Large intestine (tissue), 3 donors: ENCODE data around the gene HMOX1. TPM values are rescaled to one million over a fixed set of nuclear protein-coding genes. Genes with fewer than 3 reads are reported as not detected.
A peak's percentile ranks its signal among the peaks of the same experiment; 100 is the strongest.

Source experiments
- DNase-seq, 2 donors: peaks; one replicate each; pipeline versions ENCODE4 v3.0.0 to v3.0.0-alpha.2; 2013
- H3K27ac ChIP-seq: one replicate; pipeline ENCODE4 v1.5.1; 2013; ENCODE audit warnings: low read length
- H3K27me3 ChIP-seq: 2 replicates; pipeline ENCODE4 v1.6.1; 2013; ENCODE audit warnings: low read length; ENCODE audit not compliant: control insufficient read depth, insufficient read depth
- H3K36me3 ChIP-seq: 2 replicates; pipeline ENCODE4 v1.6.1; 2013; ENCODE audit warnings: low read length; ENCODE audit not compliant: control insufficient read depth, insufficient read depth
- H3K4me1 ChIP-seq: one replicate; pipeline ENCODE4 v1.6.1; 2013; ENCODE audit warnings: low read length; ENCODE audit not compliant: control insufficient read depth, insufficient read depth
- H3K4me3 ChIP-seq: one replicate; pipeline ENCODE4 v1.5.1; 2013; ENCODE audit warnings: low read length
- H3K9me3 ChIP-seq: one replicate; pipeline ENCODE4 v1.6.1; 2013; ENCODE audit warnings: mild to moderate bottlenecking, low read depth, low read length, moderate library complexity; ENCODE audit not compliant: control insufficient read depth
- WGBS: methylation state at CpG from one replicate; pipeline ENCODE4 v1.1.5; 2013; ENCODE audit warnings: low lambda C conversion rate; ENCODE audit not compliant: insufficient coverage; 5-methylcytosine and 5-hydroxymethylcytosine counted together
- polyA plus RNA-seq: library from polyadenylated mRNA; unstranded; fragments of 120-200 nt; gene quantifications from one replicate; pipeline ENCODE4 v1.2.1, GENCODE V29; 2013

The HMOX1 gene
- polyA plus RNA-seq, 1 donor, result 81.5 TPM

DNA sequence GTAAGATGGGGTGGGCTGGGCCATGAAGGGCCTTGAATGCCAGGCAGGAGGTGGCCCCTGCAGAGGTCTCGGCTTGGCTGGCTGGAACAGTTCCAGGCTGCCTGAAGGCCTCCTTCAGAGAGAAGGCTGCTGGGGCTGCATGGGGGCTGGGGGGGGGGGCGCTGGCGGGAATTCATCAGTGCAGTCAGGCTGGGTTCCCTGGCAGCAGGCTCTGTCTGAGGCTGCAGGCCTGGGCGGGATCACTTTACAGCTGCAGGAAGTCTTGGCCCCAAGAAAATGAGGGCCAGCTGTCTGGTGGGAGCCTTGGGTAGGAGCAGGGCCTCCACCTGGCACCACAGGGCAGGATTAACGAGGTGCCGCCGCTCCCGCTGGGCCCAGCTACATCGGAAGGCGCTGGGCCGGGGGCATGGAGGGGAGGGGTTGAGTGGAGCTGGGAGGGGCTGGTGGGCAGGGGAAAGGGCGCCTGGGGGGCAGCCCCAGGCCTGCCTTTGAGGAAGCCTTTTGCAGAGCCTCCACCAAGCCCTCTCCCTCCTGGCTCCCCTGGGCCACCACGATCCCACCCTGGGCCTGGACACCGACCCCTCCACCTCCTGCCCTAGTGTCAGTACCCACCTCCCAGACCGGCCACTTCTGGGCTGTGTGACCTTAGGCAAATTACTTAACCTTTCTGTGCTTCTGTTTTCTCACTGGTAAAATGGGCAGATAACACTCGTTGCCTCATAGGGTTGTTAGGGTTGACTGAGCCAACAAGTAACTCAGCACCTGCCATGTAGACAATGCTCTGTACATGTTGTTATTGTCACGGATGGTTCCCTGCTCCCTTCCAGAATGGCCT is 31.0 kb upstream of the HMOX1 start:
- no peak overlapping the region for H3K4me3 ChIP-seq
- DNase-seq, result peak in 1 of 2 donors; percentile 30
- no CpG with 5 or more reads among the region's 17 CpGs for WGBS

DNA sequence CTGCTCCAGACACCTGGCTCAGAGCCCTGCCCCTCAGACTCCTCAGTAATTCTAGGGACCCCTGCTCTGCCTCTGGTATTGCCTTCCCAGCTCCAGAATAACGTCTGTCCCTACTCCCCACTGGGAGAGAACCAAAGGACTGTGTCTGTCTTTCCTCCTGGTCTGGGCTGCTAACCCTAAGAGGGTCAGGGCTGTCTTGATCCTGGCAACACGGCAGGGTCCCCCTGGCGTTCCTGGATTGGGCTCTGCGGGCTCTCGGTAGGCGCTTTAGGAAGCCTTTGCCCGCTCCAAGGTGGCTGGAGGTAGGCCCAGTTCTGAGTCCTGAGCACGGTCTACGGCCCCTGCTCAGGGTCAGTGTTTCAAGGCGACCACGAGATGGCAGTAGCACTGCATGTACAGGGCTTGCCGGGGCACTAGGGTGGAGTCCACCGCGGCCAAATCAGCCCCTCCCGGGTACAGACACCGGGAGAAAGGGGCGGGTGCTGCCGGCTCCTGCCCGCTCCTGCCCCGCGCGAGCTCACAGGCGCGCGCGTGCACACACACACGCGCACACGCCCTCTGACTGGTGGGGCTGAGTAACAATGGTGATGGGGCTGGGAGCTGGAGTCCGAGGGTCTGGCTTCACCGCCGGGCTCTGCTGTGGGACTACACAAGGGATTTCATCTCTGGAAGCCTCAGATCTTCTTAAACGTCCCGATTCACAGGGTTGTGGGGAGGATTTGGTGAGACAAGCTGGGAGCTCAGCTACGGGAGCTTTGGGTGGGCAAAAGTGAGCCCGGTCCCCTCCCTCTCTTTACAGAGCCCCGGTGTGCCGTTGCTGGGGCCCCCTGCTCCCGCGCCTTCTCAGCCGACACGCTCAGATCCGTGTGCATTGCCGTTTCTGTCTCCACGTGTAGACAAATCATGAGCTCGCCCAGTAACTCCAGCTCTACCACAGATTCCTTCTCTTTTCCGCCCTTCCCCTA is 30.1 kb upstream of the HMOX1 start:
- H3K4me3 ChIP-seq, result peak overlapping the region; percentile 52
- H3K27me3 ChIP-seq, result no peaks in the 10 kb centered on the region
- peaks cover 9% of the 10 kb centered on the region for H3K4me1 ChIP-seq
- H3K27ac ChIP-seq, result peak overlapping the region; percentile 85
- peaks cover 2% of the 10 kb centered on the region for H3K9me3 ChIP-seq
- no CpG with 5 or more reads among the region's 47 CpGs for WGBS
- peaks cover 26% of the 10 kb centered on the region for H3K36me3 ChIP-seq
- peak; percentile 91 to 95 for DNase-seq

More for the DNA sequence above, 31.0 kb upstream of the HMOX1 start:
- no peak overlapping the region for H3K27ac ChIP-seq
- peaks cover 2% of the 10 kb centered on the region for H3K9me3 ChIP-seq
- H3K36me3 ChIP-seq, result peaks cover 35% of the 10 kb centered on the region
- no peaks in the 10 kb centered on the region for H3K27me3 ChIP-seq
- peaks cover 7% of the 10 kb centered on the region for H3K4me1 ChIP-seq

DNA sequence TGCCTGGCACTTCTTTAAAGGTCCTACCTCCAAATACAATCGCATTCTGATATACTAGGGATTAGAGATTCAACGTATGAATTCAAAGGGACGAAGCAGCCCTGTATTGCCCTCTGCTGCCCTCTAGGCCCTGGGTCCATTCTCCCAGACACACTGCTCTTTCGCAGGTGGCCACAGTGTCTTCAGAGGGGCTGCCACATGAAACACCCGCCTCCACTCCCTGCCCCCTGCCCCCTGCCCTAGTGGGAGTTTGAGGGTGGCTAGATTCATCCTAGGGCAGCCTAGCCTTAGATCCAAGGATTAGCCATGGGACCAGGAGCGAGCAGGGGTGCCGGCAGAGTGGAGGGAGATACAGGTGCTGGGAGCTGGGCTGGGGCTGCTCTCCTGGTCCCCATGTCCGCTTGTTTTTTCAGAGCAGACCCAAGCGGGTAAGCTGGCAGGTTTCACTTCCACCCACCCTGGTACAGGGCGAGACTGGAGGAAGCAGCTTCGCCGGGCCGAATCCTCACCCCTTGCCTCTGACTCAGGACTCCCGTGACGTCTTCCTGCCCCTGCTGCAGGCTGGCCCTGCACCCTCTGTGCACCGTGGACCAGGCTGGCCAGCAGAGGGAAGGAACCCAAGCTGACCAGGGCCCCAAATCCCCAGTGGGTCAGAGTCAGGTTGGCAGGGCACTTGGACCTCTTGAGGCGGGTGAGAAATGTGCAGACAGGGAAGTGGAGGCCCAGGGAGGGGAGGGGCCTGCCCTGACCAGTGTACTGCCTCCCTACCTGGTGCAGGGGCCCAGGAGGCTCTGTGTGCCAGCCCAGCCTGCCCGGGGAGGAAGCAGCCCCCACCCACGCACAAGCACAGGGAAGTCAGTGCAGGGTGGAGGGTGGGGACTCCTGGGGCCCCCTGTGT is 28.4 kb upstream of the HMOX1 start:
- Histone ChIP-seq H3K4me1 (peaks cover 11% of the 10 kb centered on the region), H3K4me3 (no peak overlapping the region), H3K27ac (no peak overlapping the region), H3K27me3 (no peaks in the 10 kb centered on the region), H3K36me3 (peaks cover 9% of the 10 kb centered on the region), H3K9me3 (peaks cover 2% of the 10 kb centered on the region)
- WGBS, result no CpG with 5 or more reads among the region's 19 CpGs
- DNase-seq, result no peak

GRCh38 chr22:35353318-35353717 is 27.6 kb upstream of the HMOX1 start:
- Histone ChIP-seq H3K4me3 (no peak overlapping the region), H3K27ac (no peak overlapping the region), H3K4me1 (peaks cover 11% of the 10 kb centered on the region), H3K9me3 (peaks cover 2% of the 10 kb centered on the region), H3K36me3 (peaks cover 2% of the 10 kb centered on the region), H3K27me3 (no peaks in the 10 kb centered on the region)
- no peak for DNase-seq
- WGBS, result no CpG with 5 or more reads among the region's 12 CpGs

DNA sequence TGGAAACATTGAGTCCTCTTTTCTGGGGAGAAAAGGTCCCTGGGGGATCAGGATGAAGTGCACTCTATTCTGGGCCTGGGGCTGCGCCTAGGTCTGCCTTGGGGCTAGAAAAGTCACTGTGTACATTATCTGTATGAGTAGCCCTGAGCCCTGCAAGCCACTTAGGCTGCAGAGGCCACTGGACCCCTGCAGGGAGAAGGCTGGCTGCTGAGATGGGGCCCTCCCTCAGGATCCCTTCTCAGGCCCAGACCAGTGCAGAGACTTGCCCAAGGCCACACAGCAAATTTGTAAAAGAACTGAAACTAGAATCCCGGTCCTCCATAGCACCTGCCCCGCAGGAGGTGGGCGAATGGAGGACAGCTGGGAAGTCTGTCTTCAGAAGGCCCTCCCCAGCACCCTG is 26.8 kb upstream of the HMOX1 start:
- WGBS, result no CpG with 5 or more reads among the region's 4 CpGs
- Histone ChIP-seq H3K4me3 (no peak overlapping the region), H3K36me3 (peaks cover 2% of the 10 kb centered on the region), H3K9me3 (peaks cover 2% of the 10 kb centered on the region), H3K27ac (no peak overlapping the region), H3K4me1 (peaks cover 11% of the 10 kb centered on the region), H3K27me3 (no peaks in the 10 kb centered on the region)
- no peak for DNase-seq

DNA sequence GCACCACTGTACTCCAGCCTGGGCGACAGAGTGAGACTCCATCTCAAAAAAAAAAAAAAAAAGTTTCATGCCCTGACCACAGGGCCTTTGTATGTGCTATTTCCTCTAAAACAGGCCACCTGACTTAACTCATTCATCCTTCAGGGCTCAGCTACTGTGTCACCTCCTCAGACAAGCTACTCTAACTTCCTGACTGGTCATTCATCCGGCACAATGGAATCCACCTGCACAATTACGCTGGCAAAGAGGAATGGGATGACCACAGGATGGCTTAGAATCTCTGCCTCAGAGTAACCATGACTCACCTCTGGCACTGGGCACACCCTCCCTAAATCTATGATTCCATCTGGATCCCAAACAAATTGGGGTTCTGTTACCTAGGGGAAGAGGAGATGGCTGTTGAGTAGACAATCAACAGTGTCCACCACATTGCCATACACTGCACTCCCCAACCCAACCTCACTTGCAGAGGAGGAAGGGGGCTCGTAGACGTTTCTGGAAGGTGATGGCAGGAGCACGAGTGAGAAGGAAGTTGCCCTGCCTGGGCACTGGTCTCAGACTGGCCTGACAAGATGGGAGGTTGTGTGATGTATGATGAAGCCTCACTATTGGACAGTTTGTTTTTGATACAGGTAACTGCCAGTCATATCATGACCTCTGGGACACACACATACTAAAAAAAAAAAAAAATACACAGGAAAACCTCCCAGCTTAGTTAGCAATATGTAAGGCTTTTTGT is 22.8 kb upstream of the HMOX1 start:
- H3K9me3 ChIP-seq, result no peaks in the 10 kb centered on the region
- DNase-seq, result no peak
- no CpG with 5 or more reads among the region's 6 CpGs for WGBS

DNA sequence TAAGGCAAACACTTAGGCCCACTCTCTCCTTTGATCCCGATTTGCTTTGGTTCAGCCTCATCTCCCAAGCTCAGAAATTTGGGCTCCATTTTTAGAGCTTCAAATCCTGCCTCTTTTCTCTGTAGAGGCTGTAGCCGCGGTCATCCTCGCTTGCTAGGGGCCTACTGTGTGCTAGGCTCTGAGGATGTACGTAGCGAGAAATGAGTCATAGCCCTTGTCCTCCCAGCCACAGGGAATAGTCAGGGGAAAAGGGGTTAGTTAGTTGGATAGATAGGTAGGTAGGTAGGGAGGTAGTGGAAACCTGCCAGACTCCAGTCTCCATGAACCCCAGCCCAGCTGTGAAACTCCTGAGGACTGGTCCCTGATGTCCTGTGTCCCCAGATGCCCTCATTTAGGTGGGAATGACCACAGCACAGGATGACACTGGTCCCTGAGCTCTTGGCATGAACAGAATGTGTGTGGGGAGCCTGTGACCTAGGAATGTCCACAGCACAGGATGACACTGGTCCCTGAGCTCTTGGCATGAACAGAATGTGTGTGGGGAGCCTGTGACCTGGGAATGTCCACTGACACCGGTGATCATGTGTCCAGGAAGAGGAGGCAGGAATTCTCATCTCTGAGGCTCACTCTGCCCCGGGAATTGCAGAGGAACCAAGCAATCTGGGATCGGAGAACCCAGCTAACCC is 21.4 kb upstream of the HMOX1 start:
- no CpG with 5 or more reads among the region's 9 CpGs for WGBS
- H3K27me3 ChIP-seq, result no peaks in the 10 kb centered on the region
- no peaks in the 10 kb centered on the region for H3K36me3 ChIP-seq
- no peak overlapping the region for H3K27ac ChIP-seq
- H3K4me1 ChIP-seq, result peaks cover 4% of the 10 kb centered on the region
- no peaks in the 10 kb centered on the region for H3K9me3 ChIP-seq
- DNase-seq, result no peak
- H3K4me3 ChIP-seq, result no peak overlapping the region

More for the DNA sequence above, 22.8 kb upstream of the HMOX1 start:
- H3K36me3 ChIP-seq, result no peaks in the 10 kb centered on the region
- no peak overlapping the region for H3K4me3 ChIP-seq
- peaks cover 4% of the 10 kb centered on the region for H3K4me1 ChIP-seq
- no peak overlapping the region for H3K27ac ChIP-seq
- H3K27me3 ChIP-seq, result no peaks in the 10 kb centered on the region

DNA sequence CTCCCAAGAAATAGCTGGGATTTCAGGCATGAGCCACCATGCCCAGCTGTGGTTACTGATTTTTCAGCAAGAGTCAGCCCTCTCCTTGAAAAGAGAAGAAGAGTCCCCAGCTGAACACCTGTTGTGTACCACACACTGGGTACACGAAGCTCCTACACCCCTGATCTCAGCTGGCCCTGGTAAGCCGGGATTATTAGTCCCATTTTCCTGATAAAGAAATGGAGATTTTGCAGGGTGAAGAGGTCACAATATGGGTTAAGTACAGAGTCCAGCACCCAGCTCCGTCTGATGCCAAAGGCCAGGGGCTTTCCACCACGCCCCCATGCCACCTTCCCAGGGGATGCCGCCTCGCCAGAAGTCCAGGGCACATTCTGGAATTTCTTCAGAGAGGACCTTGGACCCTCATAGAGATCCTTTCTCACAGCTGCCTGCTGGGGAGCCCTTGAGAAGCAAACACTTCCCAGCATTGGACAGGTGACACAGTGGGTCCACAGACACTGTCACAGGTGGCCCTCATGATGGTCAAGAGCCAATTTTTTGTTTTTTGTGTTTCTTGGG is 19.8 kb upstream of the HMOX1 start:
- Histone ChIP-seq H3K4me1 (no peaks in the 10 kb centered on the region), H3K9me3 (no peaks in the 10 kb centered on the region), H3K27me3 (no peaks in the 10 kb centered on the region), H3K4me3 (no peak overlapping the region), H3K27ac (peak overlapping the region; percentile 23), H3K36me3 (no peaks in the 10 kb centered on the region)
- peak in 1 of 2 donors; percentile 66 for DNase-seq
- no CpG with 5 or more reads among the region's 6 CpGs for WGBS

GRCh38 chr22:35363566-35364086 is 17.3 kb upstream of the HMOX1 start:
- no peaks in the 10 kb centered on the region for H3K9me3 ChIP-seq

More at GRCh38 chr22:35363566-35364086, 17.3 kb upstream of the HMOX1 start:
- DNase-seq, result no peak
- H3K4me3 ChIP-seq, result no peak overlapping the region
- no CpG with 5 or more reads among the region's 11 CpGs for WGBS
- H3K27ac ChIP-seq, result no peak overlapping the region
- no peaks in the 10 kb centered on the region for H3K36me3 ChIP-seq
- H3K27me3 ChIP-seq, result no peaks in the 10 kb centered on the region
- H3K4me1 ChIP-seq, result peaks cover 19% of the 10 kb centered on the region
